HCT116 (cell line): ENCODE data around the gene IFT88.

Experiments used
- ATF3 ChIP-seq: IDR thresholded peaks from 2 replicates; pipeline ENCODE4 v1.6.1; 2012
- CTCF ChIP-seq, 3 experiments: fragments of 200-600 bp in 1 of 3; sonication (generic) in 1 of 3; IDR thresholded peaks in 2 of 3; conservative IDR thresholded peaks in 1 of 3; 2 replicates each; pipeline ENCODE4 v1.5.1; 2012 to 2017; ENCODE audit warnings: low read depth in 2 of 3, low read length in 2 of 3, antibody characterized with exemption in 1 of 3, borderline replicate concordance in 1 of 3, control low read depth in 1 of 3, mild to moderate bottlenecking in 1 of 3, mixed read lengths in 1 of 3, mixed run types in 1 of 3, moderate library complexity in 1 of 3; ENCODE audit not compliant: insufficient read depth in 1 of 3
- EGR1 ChIP-seq: IDR thresholded peaks from 2 replicates; pipeline ENCODE4 v1.6.1; 2012; ENCODE audit warnings: low read depth
- ELF1 ChIP-seq: IDR thresholded peaks from 2 replicates; pipeline ENCODE4 v1.6.1; 2012; ENCODE audit warnings: low read depth, borderline replicate concordance
- EZH2 ChIP-seq: fragments of 200-600 bp; sonication (generic); IDR thresholded peaks from 2 replicates; pipeline ENCODE4 v1.6.1; 2017; ENCODE audit warnings: antibody characterized with exemption, mixed run types
- POLR2A ChIP-seq: IDR thresholded peaks from 2 replicates; pipeline ENCODE4 v1.7.0; 2011; ENCODE audit warnings: borderline replicate concordance; ENCODE audit not compliant: insufficient read depth, insufficient read length; ENCODE audit errors: extremely low read depth
- REST ChIP-seq: IDR thresholded peaks from 2 replicates; pipeline ENCODE4 v1.6.1; 2012; ENCODE audit warnings: low read depth
- SP1 ChIP-seq: IDR thresholded peaks from 2 replicates; pipeline ENCODE4 v1.6.1; 2012; ENCODE audit warnings: low read depth
- SRF ChIP-seq: IDR thresholded peaks from 2 replicates; pipeline ENCODE4 v1.6.1; 2012; ENCODE audit warnings: low read depth
- YY1 ChIP-seq: IDR thresholded peaks from 2 replicates; pipeline ENCODE4 v1.6.1; 2011; ENCODE audit warnings: low read length, low read depth, moderate library complexity, mild to moderate bottlenecking; ENCODE audit not compliant: insufficient replicate concordance; ENCODE audit errors: extremely low read depth
- ZBTB33 ChIP-seq: IDR thresholded peaks from 2 replicates; pipeline ENCODE4 v1.6.1; 2011; ENCODE audit warnings: mild to moderate bottlenecking, low read length, moderate library complexity; ENCODE audit not compliant: insufficient replicate concordance; ENCODE audit errors: extremely low read depth
- ZNF274 ChIP-seq: fragments of 200-500 bp; sonication (Bioruptor generic); IDR thresholded peaks from 2 replicates; pipeline ENCODE4 v1.6.1; 2014; ENCODE audit warnings: mild to moderate bottlenecking, low read depth, low read length, inconsistent platforms

- no peak for TF ChIP-seq ZNF274
- TF ChIP-seq POLR2A, result no peak
- TF ChIP-seq CTCF (IDR thresholded peaks at IDR 0.05 in 2 of 3, conservative IDR thresholded peaks at IDR 0.05 in 1 of 3; ENCODE audit: borderline replicate concordance in 1 of 3, insufficient read depth in 1 of 3, low read depth in 2 of 3, low read length in 2 of 3), result no peak
- no peak for TF ChIP-seq ATF3
- no peak for TF ChIP-seq REST
- no peak for TF ChIP-seq SP1
- TF ChIP-seq EZH2, result no peak
- no peak for TF ChIP-seq ZBTB33
- no peak for TF ChIP-seq YY1
- TF ChIP-seq SRF, result no peak
- no peak for TF ChIP-seq ELF1
- no peak for TF ChIP-seq EGR1
Measured at GRCh38 chr13:20719783-20720182, 152.8 kb downstream of the IFT88 start.
